RWPE2 (cell line): ENCODE data around the gene DDIAS.
"Not testable (repeated sequence)": the region's sequence is repeated elsewhere in the genome, so short reads cannot be mapped to it uniquely, and the experiment has no call there.

Experiments
- ATAC-seq: fragments of 200-7000 bp; cut with Tn5 transposase; 3 replicates; pipeline ENCODE4 v1.9.1; 2021; ENCODE audit warnings: low read depth
- DNase-seq: peaks from one replicate; pipeline ENCODE4 v3.0.0-alpha.2; 2020; ENCODE audit warnings: low spot score
- H3K27ac ChIP-seq: fragments of 450-650 bp; 2 replicates; pipeline ENCODE4 v1.5.1; 2017; ENCODE audit warnings: mild to moderate bottlenecking; ENCODE audit not compliant: poor library complexity, severe bottlenecking
- H3K27me3 ChIP-seq: fragments of 250-450 bp; sonication (Bioruptor Pico); 2 replicates; pipeline ENCODE4 v1.5.1; 2021; ENCODE audit warnings: mild to moderate bottlenecking, moderate library complexity; ENCODE audit not compliant: insufficient read depth, poor library complexity, severe bottlenecking
- H3K36me3 ChIP-seq: fragments of 250-450 bp; sonication (Bioruptor Pico); 2 replicates; pipeline ENCODE4 v1.5.1; 2020; ENCODE audit warnings: low read depth, mild to moderate bottlenecking, moderate library complexity
- H3K4me1 ChIP-seq: fragments of 250-450 bp; sonication (Bioruptor Pico); 2 replicates; pipeline ENCODE4 v1.5.1; 2021; ENCODE audit warnings: mild to moderate bottlenecking, moderate library complexity; ENCODE audit not compliant: insufficient read depth, poor library complexity, severe bottlenecking
- H3K4me3 ChIP-seq: fragments of 250-450 bp; sonication (Bioruptor Pico); 2 replicates; pipeline ENCODE4 v1.5.1; 2021; ENCODE audit warnings: mild to moderate bottlenecking, moderate library complexity; ENCODE audit not compliant: severe bottlenecking
- H3K9me3 ChIP-seq: fragments of 250-450 bp; sonication (Bioruptor Pico); 2 replicates; pipeline ENCODE4 v1.5.1; 2021; ENCODE audit warnings: mild to moderate bottlenecking, moderate library complexity; ENCODE audit not compliant: severe bottlenecking
- CTCF ChIP-seq: fragments of 450-650 bp; IDR thresholded peaks from one replicate; pipeline ENCODE4 v1.5.1; 2017; ENCODE audit warnings: mild to moderate bottlenecking, moderate library complexity; ENCODE audit not compliant: poor library complexity, severe bottlenecking

DDIAS gene

GRCh38 chr11:82942376-82942775 lies 40.8 kb downstream of the DDIAS start:
- TF ChIP-seq CTCF = no peak
- H3K27ac ChIP-seq = no peak overlapping the region
- ATAC-seq (no peak), DNase-seq (no peak)
- no peaks in the 10 kb centered on the region for H3K36me3 ChIP-seq
- H3K27me3 ChIP-seq = no peaks in the 10 kb centered on the region
- H3K4me1 ChIP-seq = no peaks in the 10 kb centered on the region
- H3K4me3 ChIP-seq = no peak overlapping the region
- H3K9me3 ChIP-seq = no peaks in the 10 kb centered on the region

- DNase-seq, H3K36me3 ChIP-seq, ATAC-seq, H3K27ac ChIP-seq, H3K27me3 ChIP-seq, H3K9me3 ChIP-seq, H3K4me1 ChIP-seq, H3K4me3 ChIP-seq: not testable (repeated sequence)
Observed at GRCh38 chr11:82943430-82943829, 41.9 kb downstream of the DDIAS start.

GRCh38 chr11:82944198-82944597 lies 42.7 kb downstream of the DDIAS start:
- no peak overlapping the region for H3K4me3 ChIP-seq
- TF ChIP-seq CTCF = no peak
- no peaks in the 10 kb centered on the region for H3K9me3 ChIP-seq
- no peaks in the 10 kb centered on the region for H3K4me1 ChIP-seq
- H3K27ac ChIP-seq = no peak overlapping the region
- DNase-seq (no peak), ATAC-seq (no peak)
- no peaks in the 10 kb centered on the region for H3K27me3 ChIP-seq
- no peaks in the 10 kb centered on the region for H3K36me3 ChIP-seq

GRCh38 chr11:82945041-82945440 lies 43.5 kb downstream of the DDIAS start:
- not testable (repeated sequence) for ATAC-seq, H3K27ac ChIP-seq, H3K4me3 ChIP-seq, H3K4me1 ChIP-seq, DNase-seq, H3K9me3 ChIP-seq, H3K36me3 ChIP-seq, H3K27me3 ChIP-seq

- Histone ChIP-seq H3K9me3 (no peaks in the 10 kb centered on the region), H3K27me3 (no peaks in the 10 kb centered on the region), H3K36me3 (no peaks in the 10 kb centered on the region), H3K27ac (no peak overlapping the region), H3K4me1 (no peaks in the 10 kb centered on the region), H3K4me3 (no peak overlapping the region)
- TF ChIP-seq CTCF = no peak
- no peak for DNase-seq
- ATAC-seq = no peak
Observed at GRCh38 chr11:82945682-82946081, 44.1 kb downstream of the DDIAS start.

- H3K9me3 ChIP-seq = no peaks in the 10 kb centered on the region
- ATAC-seq = no peak
- H3K4me1 ChIP-seq = no peaks in the 10 kb centered on the region
- no peak overlapping the region for H3K4me3 ChIP-seq
- TF ChIP-seq CTCF = no peak
- H3K36me3 ChIP-seq = no peaks in the 10 kb centered on the region
- no peak overlapping the region for H3K27ac ChIP-seq
- DNase-seq = no peak
- no peaks in the 10 kb centered on the region for H3K27me3 ChIP-seq
Observed at GRCh38 chr11:82949352-82949751, 47.8 kb downstream of the DDIAS start.

GRCh38 chr11:82950502-82950901 lies 49.0 kb downstream of the DDIAS start:
- not testable (repeated sequence) for H3K4me1 ChIP-seq, DNase-seq, H3K4me3 ChIP-seq, ATAC-seq, H3K27ac ChIP-seq, H3K27me3 ChIP-seq, H3K9me3 ChIP-seq, H3K36me3 ChIP-seq

GRCh38 chr11:82955736-82956453 lies 54.4 kb downstream of the DDIAS start:
- H3K27me3 ChIP-seq, ATAC-seq, H3K4me1 ChIP-seq, H3K36me3 ChIP-seq, DNase-seq, H3K27ac ChIP-seq, H3K9me3 ChIP-seq, H3K4me3 ChIP-seq: not testable (repeated sequence)
